Esophagus squamous epithelium (tissue), 4 donors: ENCODE results near the gene ZNF202.

Experiments
- POLR2A ChIP-seq, 4 donors: fragments of 450-650 bp; IDR thresholded peaks; one replicate each; pipeline ENCODE4 v1.6.1; 2017; ENCODE audit warnings: antibody characterized with exemption in 4 of 4, mild to moderate bottlenecking in 4 of 4, moderate library complexity in 3 of 4
- TF ChIP-seq, protein P1 (sequence below), 6 experiments: fragments of 450-650 bp in 4 of 6; fragments of 200-600 bp in 2 of 6; sonication (generic) in 2 of 6; IDR thresholded peaks; one replicate each; pipeline ENCODE4 v1.5.1; 2016 to 2019; ENCODE audit warnings: antibody characterized with exemption in 6 of 6, mild to moderate bottlenecking in 4 of 6, moderate library complexity in 4 of 6

DNA sequence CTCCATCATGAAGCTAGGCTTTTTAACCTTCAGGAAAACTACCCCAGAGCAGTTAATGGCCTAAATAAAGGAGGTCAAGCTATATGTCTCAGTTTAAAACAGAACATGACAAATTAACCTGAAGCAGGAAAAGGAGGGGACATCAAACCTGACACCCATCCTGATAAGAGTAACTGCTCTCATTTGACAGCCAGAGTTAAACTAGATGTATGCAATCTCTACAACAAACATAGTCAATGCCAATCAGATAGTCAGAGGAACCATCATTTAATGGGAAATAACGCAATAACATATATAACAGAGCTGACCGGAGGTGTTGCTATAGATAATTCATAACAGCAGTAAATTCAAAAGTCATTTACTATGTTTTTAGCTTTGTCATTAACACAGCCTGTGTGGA, 3.1 kb downstream of the ZNF202 start:
- no peak for TF ChIP-seq POLR2A (IDR thresholded peaks at IDR 0.05)
- TF ChIP-seq, protein P1, sequence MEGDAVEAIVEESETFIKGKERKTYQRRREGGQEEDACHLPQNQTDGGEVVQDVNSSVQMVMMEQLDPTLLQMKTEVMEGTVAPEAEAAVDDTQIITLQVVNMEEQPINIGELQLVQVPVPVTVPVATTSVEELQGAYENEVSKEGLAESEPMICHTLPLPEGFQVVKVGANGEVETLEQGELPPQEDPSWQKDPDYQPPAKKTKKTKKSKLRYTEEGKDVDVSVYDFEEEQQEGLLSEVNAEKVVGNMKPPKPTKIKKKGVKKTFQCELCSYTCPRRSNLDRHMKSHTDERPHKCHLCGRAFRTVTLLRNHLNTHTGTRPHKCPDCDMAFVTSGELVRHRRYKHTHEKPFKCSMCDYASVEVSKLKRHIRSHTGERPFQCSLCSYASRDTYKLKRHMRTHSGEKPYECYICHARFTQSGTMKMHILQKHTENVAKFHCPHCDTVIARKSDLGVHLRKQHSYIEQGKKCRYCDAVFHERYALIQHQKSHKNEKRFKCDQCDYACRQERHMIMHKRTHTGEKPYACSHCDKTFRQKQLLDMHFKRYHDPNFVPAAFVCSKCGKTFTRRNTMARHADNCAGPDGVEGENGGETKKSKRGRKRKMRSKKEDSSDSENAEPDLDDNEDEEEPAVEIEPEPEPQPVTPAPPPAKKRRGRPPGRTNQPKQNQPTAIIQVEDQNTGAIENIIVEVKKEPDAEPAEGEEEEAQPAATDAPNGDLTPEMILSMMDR (IDR thresholded peaks at IDR 0.05), result no peak
